Measurements from ENCODE around the gene CHSY1. TPM values are rescaled to one million over a fixed set of nuclear protein-coding genes. Genes with fewer than 3 reads are reported as not detected.

The CHSY1 gene
- total and polyA plus RNA-seq, 2 of the 13 experiments (the other 11 are each of a cell fraction or from before 2014, with no cell fraction given) = 13.3 to 13.7 TPM

DNA sequence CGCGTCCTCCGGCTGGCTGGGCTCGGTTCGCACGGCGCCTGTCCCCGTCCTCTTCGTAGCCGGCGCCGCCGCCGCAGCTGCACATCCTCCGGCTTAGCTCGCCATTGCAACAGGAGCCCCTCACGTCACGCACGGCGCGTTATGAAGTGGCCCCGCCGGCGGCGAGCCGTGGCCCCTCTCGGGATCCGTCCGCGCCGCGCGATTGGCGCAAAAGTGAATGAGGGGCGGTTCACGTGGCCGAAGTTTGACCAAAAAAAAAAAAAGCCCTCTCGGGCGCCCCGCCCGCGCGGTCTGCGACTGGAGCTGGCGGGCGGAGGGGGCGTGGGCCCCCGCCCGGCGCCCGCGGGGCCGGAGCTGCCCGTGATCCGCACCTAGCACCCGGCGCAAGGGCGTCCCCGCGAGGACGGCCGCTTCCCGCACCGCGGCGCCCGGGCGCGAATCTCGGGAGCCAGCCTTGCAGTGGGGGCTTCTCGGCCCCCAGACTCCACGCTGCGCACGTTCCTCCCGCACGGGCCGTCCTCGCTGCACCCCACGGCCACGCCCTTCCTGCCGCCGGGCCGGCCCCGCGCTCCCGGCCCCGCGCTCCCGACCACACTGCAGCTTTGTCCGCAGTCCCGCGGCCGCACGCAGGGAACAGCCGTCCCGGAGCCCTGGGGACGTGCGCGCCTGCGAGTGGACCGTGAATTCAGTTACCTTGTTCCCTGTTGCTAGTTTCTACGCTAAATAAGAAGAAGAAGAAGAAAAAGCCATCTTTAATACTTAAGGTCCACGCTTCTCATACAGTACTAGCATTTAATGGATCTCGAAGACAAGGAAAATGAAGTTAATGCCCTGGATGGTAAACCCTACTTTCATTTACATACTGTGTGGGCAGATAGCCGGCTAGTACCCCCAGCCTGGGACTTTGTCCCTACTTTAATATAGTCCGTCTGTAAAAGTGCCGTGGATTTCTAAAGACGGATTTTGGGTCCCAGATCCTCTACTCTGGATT is at the start of gene CHSY1 (continued):
- TF ChIP-seq YEATS2 (CRISPR knock-in tag; IDR thresholded peaks at IDR 0.05; ENCODE audit: borderline replicate concordance) (peak; percentile 56; the same call in 1 of the 2 replicates), ARNTL (CRISPR knock-in tag; IDR thresholded peaks at IDR 0.05) (peak; percentile 62; the same call in 1 of the 2 replicates), ZNF879 (CRISPR knock-in tag; IDR thresholded peaks at IDR 0.05) (no peak), ZNF180 (CRISPR knock-in tag; IDR thresholded peaks at IDR 0.05; ENCODE audit: borderline replicate concordance, low read depth) (no peak), SMC3 (IDR thresholded peaks at IDR 0.05; ENCODE audit: low read length) (no peak), ZBTB44 (CRISPR knock-in tag; IDR thresholded peaks at IDR 0.05) (no peak), ZSCAN25 (CRISPR knock-in tag; IDR thresholded peaks at IDR 0.05) (0 out of 2 replicates have a peak, but pooled peaks have one; percentile 35), ZSCAN9 (CRISPR knock-in tag; IDR thresholded peaks at IDR 0.05; ENCODE audit: borderline replicate concordance) (no peak), HNRNPL (IDR thresholded peaks at IDR 0.05; ENCODE audit: low read depth, low read length) (no peak), PRMT3 (CRISPR knock-in tag; IDR thresholded peaks at IDR 0.05; ENCODE audit: borderline replicate concordance, low read depth) (no peak), RBFOX2 (IDR thresholded peaks at IDR 0.05; ENCODE audit: low read depth, low read length) (peak; percentile 82), DMAP1 (CRISPR knock-in tag; IDR thresholded peaks at IDR 0.05) (peak; percentile 52; the same call in 1 of the 2 replicates), HBP1 (CRISPR knock-in tag; IDR thresholded peaks at IDR 0.05; ENCODE audit: low read depth) (peak; percentile 78; the same call in 1 of the 2 replicates), MLXIP (CRISPR knock-in tag; IDR thresholded peaks at IDR 0.05; ENCODE audit: borderline replicate concordance) (peak; percentile 64; the same call in 1 of the 2 replicates), NFYB (CRISPR knock-in tag; IDR thresholded peaks at IDR 0.05) (peak; percentile 85), IRX3 (CRISPR knock-in tag; IDR thresholded peaks at IDR 0.05; ENCODE audit: borderline replicate concordance, low read depth) (no peak), SP1 (IDR thresholded peaks at IDR 0.05) (no peak), SP1 (CRISPR knock-in tag; IDR thresholded peaks at IDR 0.05) (peak; percentile 61), TEAD3 (CRISPR knock-in tag; optimal IDR thresholded peaks at IDR 0.05; ENCODE audit: borderline replicate concordance) (no peak)

All from HepG2 (cell line).